Stimulated activated CD4-positive, alpha-beta T cell treated with anti-CD3 and anti-CD28 coated beads, Interleukin-1b, Interleukin-23, amount 100 ng/mL, for 1 hour (primary cell): ENCODE data around the gene APOE.

Source experiments
- DNase-seq, 2 donors: peaks; one replicate each; pipeline ENCODE4 v3.0.0-alpha.2; 2020; ENCODE audit warnings: low read depth in 2 of 2

The APOE gene

DNA sequence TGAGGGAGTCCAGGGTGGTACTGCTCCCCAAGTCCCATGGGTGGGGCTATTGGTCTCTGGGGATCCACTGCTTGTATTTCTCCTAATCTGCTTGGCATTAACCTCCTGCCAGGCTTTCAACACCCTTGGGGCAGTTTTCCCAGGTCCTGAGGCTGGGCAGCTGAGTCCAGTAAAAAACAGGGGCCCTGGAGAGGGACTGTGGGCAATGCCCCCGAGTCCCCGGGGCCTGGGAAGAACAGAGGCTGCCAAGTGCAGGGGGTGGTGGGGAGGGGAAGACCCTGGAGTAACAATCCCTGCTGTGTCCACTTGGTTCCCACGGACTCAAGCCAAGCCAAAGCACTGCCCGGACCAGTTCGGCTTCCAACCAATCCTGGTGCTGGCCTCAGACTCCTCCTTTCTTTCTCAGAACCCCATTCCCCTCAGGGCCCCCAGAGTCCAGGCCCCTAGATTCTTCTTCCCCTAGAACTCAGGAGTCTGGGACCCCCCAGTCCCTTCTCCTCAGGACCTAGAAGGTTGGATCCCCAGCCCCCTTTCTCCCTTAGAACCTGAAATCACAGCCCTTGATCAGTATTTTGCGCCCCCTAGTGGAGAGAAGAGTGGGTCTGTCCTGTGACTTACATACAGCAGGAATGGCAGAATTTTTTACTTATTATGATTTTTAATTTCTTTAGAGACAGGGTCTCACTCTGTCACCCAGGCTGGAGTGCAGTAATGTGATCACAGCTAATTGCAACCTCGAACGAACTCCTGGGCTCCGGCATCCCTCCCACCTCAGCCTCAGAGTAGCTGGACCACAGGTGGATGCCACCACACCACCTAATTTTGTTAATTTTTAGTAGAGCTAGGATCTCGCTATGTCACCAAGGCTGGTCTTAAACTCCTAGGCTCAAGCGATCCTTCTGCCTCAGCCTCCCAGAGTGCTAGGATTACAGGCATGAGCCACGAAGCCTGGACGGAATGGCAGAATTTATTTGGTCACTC is 45.9 kb downstream of the APOE start:
- peak; percentile 21 to 27 for DNase-seq

- DNase-seq: no peak
Measured at GRCh38 chr19:44954278-44954648, 48.7 kb downstream of the APOE start.

- DNase-seq: peak; percentile 87 to 97
Measured at GRCh38 chr19:44954649-44955504, 49.3 kb downstream of the APOE start, which contains the start of gene CLPTM1. Gene CLPTM1, plus strand, starts transcription at chr19:44955380. Its CDS starts 16 bp downstream, at chr19:44955396.

GRCh38 chr19:44955505-44956439 is 50.2 kb downstream of the APOE start:
- no peak for DNase-seq

- DNase-seq: no peak
Measured at GRCh38 chr19:44957526-44957925, 51.9 kb downstream of the APOE start.

GRCh38 chr19:44958090-44958489 is 52.5 kb downstream of the APOE start:
- DNase-seq: no peak
